Body of pancreas (tissue), 4 donors: Measurements from ENCODE around the gene TRIM52. TPM values are rescaled to one million over a fixed set of nuclear protein-coding genes. Genes with fewer than 3 reads are reported as not detected.

Source experiments
- ATAC-seq: fragments of 150-250 bp; one replicate; pipeline ENCODE4 v1.9.1; 2016
- DNase-seq, 4 donors: peaks; one replicate each; pipeline ENCODE4 v3.0.0-alpha.2; 2019
- H3K27ac ChIP-seq, 4 donors: fragments of 200-600 bp; sonication (generic); 1 replicate in 3 of 4; 2 replicates in 1 of 4; pipeline versions ENCODE4 v1.5.1 to v1.6.1; 2016 to 2019; ENCODE audit warnings: mild to moderate bottlenecking in 1 of 4, mixed read lengths in 1 of 4, moderate library complexity in 1 of 4
- H3K27me3 ChIP-seq, 2 donors: fragments of 200-600 bp; sonication (generic); one replicate each; pipeline ENCODE4 v1.6.0; 2016; ENCODE audit warnings: mild to moderate bottlenecking in 1 of 2
- H3K36me3 ChIP-seq, 2 donors: fragments of 200-600 bp; sonication (generic); replicated peaks in 1 of 2; 2 replicates each; pipeline ENCODE4 v1.5.1; 2016; ENCODE audit warnings: low read depth in 2 of 2; ENCODE audit not compliant: insufficient read depth in 1 of 2
- H3K4me1 ChIP-seq: fragments of 200-600 bp; sonication (generic); one replicate; pipeline ENCODE4 v1.6.0; 2016
- H3K4me3 ChIP-seq, 2 donors: fragments of 200-600 bp; sonication (generic); 1 replicate in 1 of 2; 2 replicates in 1 of 2; pipeline ENCODE4 v1.5.1; 2016 to 2019
- H3K9me3 ChIP-seq, 3 donors: fragments of 200-600 bp; sonication (generic); 1 replicate in 2 of 3; 2 replicates in 1 of 3; pipeline ENCODE4 v1.5.1; 2016
- POLR2A ChIP-seq, 3 donors: fragments of 450-650 bp; IDR thresholded peaks; one replicate each; pipeline ENCODE4 v1.6.1; 2016; ENCODE audit warnings: antibody characterized with exemption in 3 of 3, mild to moderate bottlenecking in 2 of 3
- WGBS, 2 donors: methylation state at CpG; one replicate each; pipeline ENCODE4 v1.1.5; 2017; 5-methylcytosine and 5-hydroxymethylcytosine counted together
- intact Hi-C: fragments of 100-400 bp; cut with DNase I; formaldehyde crosslinking; loops from one replicate; pipeline ENCODE4 v1.15.1; 2023
- total RNA-seq, 2 donors: library from RNA; depleted of rRNA; stranded (reverse); fragments of >200 nt; gene quantifications; one replicate each; pipeline ENCODE4 v1.1.0, GENCODE V29; 2016
- TF ChIP-seq, protein P1 (sequence below), 7 experiments: fragments of 450-650 bp in 4 of 7; fragments of 200-600 bp in 3 of 7; sonication (generic) in 3 of 7; IDR thresholded peaks; one replicate each; pipeline ENCODE4 v1.5.1; 2016 to 2019; ENCODE audit warnings: antibody characterized with exemption in 7 of 7

The TRIM52 gene
- total RNA-seq, 2 donors from 2014 or later = 16.9 to 26.0 TPM

DNA sequence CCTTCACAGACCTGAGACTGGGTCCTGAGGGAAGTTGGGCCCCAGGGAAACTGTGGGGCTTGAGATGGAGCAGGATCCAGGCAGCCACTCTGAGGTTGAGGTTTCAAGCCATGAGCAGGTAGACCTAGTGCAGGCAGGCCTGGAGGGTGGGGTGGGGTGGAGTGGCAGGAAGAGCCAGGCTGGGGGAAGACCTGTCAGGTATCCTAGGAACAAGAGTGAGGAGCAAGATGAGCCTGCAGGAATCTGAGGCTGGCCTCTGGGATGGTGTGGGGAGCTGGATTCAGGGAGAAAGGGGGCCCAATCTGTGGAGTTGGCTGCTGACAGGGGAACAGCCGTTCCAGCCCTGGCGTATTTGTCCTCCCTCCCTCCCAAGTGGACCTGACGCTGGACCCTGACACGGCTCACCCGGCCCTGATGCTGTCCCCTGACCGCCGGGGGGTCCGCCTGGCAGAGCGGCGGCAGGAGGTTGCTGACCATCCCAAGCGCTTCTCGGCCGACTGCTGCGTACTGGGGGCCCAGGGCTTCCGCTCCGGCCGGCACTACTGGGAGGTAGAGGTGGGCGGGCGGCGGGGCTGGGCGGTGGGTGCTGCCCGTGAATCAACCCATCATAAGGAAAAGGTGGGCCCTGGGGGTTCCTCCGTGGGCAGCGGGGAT is 27.0 kb downstream of the TRIM52 start:
- H3K4me1 ChIP-seq = peaks cover 2% of the 10 kb centered on the region
- WGBS, 2 donors = 93% methylated on average over 23 of the region's 24 CpGs; no CpG with 5 or more reads in 1 of the 2 donors
- no peaks in the 10 kb centered on the region for H3K27me3 ChIP-seq
- no peak for DNase-seq
- intact Hi-C loops = no loop called here
- H3K36me3 ChIP-seq = peaks cover 11 to 36% of the 10 kb centered on the region in 2 donors
- no peak for ATAC-seq
- TF ChIP-seq, protein P1, sequence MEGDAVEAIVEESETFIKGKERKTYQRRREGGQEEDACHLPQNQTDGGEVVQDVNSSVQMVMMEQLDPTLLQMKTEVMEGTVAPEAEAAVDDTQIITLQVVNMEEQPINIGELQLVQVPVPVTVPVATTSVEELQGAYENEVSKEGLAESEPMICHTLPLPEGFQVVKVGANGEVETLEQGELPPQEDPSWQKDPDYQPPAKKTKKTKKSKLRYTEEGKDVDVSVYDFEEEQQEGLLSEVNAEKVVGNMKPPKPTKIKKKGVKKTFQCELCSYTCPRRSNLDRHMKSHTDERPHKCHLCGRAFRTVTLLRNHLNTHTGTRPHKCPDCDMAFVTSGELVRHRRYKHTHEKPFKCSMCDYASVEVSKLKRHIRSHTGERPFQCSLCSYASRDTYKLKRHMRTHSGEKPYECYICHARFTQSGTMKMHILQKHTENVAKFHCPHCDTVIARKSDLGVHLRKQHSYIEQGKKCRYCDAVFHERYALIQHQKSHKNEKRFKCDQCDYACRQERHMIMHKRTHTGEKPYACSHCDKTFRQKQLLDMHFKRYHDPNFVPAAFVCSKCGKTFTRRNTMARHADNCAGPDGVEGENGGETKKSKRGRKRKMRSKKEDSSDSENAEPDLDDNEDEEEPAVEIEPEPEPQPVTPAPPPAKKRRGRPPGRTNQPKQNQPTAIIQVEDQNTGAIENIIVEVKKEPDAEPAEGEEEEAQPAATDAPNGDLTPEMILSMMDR (IDR thresholded peaks at IDR 0.05) = no peak
- no peak for TF ChIP-seq POLR2A (IDR thresholded peaks at IDR 0.05)
- H3K27ac ChIP-seq = no peak overlapping the region
- no peak overlapping the region for H3K4me3 ChIP-seq
- no peaks in the 10 kb centered on the region for H3K9me3 ChIP-seq

DNA sequence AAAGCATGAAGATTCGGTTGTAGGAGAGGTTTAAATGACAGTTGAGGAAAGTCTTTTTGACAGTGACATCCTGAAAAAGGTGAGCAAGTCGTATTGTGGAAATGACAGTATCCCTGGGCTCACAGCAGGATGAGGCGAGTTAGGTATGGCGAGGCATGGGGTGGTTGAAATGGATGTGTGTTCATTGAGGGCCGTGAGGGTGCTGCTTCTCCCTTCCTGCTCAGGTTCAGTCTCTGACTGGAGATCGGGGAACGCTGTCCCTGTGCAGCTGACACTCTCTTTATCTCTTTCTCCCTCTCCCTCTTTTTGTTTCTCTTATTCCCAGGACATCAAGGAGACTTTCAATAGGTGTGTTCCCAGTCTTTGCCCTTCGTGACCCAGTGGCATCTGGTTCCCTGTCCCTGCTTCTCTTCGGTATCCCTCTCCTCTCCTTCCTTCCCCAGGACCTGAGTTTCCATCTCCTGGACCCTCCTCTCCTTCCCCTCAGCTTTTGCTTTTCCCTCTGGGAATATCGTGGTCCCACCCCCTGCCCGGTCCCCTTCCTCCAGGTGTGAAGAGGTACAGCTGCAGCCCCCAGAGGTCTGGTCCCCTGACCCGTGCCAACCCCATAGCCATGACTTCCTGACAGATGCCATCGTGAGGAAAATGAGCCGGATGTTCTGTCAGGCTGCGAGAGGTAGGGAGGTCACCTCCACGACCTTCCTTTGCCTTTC is 27.7 kb downstream of the TRIM52 start:
- intact Hi-C loops = no loop called here
- WGBS, 2 donors = 72 to 73% methylated on average over 16 of the region's 16 CpGs
- TF ChIP-seq POLR2A (IDR thresholded peaks at IDR 0.05) = no peak
- TF ChIP-seq, protein P1 (IDR thresholded peaks at IDR 0.05) = no peak
- H3K4me3 ChIP-seq = no peak overlapping the region
- DNase-seq = no peak
- H3K36me3 ChIP-seq = peaks cover 4 to 31% of the 10 kb centered on the region in 2 donors
- no peak for ATAC-seq
- H3K27ac ChIP-seq = no peak overlapping the region
- no peaks in the 10 kb centered on the region for H3K4me1 ChIP-seq
- no peaks in the 10 kb centered on the region for H3K9me3 ChIP-seq
- H3K27me3 ChIP-seq = no peaks in the 10 kb centered on the region

DNA sequence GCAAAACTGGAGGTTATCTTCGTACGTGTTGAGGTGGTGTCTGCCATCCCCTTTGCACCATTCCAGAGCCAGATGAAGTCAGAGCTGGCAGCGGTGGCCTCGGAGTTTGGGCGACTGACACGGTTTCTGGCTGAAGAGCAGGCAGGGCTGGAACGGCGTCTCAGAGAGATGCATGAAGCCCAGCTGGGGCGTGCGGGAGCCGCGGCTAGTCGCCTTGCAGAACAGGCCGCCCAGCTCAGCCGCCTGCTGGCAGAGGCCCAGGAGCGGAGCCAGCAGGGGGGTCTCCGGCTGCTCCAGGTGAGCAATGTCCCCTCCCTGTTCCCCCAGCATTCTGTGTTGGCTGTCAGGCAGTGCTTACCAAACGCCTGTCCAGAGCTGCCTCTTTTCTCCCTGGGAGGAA is 28.4 kb downstream of the TRIM52 start:
- H3K36me3 ChIP-seq = peaks cover 0 to 25% of the 10 kb centered on the region in 2 donors
- WGBS, 2 donors = 87 to 88% methylated on average over 17 of the region's 18 CpGs
- intact Hi-C loops = no loop called here

DNA sequence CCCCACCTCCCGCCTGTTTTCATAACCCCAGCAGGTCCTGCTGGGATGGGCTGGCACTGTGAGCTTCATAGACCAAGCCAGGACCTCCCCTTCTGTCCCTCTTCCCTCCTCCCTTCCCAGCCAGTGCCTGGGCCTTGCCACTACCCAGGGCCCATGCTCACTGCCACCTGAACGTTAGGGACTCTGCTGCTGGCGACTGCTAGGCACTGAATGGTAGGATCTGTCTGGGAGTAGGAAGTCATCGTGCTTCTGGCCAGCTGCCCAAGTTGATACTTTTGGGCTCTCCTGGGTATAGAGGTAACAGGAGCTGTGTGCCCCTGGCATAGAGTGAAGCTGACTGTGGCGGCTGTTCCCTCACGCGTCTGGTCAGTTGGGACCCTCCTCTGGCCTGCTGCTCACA is 29.5 kb downstream of the TRIM52 start:
- intact Hi-C loops = no loop called here

More for the DNA sequence above, 28.4 kb downstream of the TRIM52 start:
- Histone ChIP-seq H3K27me3 (no peaks in the 10 kb centered on the region), H3K9me3 (no peaks in the 10 kb centered on the region), H3K4me3 (no peak overlapping the region), H3K4me1 (no peaks in the 10 kb centered on the region), H3K27ac (no peak overlapping the region)
- DNase-seq (no peak), ATAC-seq (no peak)
- TF ChIP-seq, protein P1 (IDR thresholded peaks at IDR 0.05) = no peak
- TF ChIP-seq POLR2A (IDR thresholded peaks at IDR 0.05) = no peak

More for the DNA sequence above, 29.5 kb downstream of the TRIM52 start:
- Histone ChIP-seq H3K9me3 (no peaks in the 10 kb centered on the region), H3K4me1 (no peaks in the 10 kb centered on the region), H3K4me3 (no peak overlapping the region), H3K27me3 (no peaks in the 10 kb centered on the region), H3K36me3 (peaks cover 0 to 13% of the 10 kb centered on the region in 2 donors), H3K27ac (no peak overlapping the region)
- WGBS, 2 donors = 71 to 83% methylated on average over 7 of the region's 7 CpGs
- no peak for TF ChIP-seq POLR2A (IDR thresholded peaks at IDR 0.05)
- TF ChIP-seq, protein P1 (IDR thresholded peaks at IDR 0.05) = no peak
- ATAC-seq (no peak), DNase-seq (no peak)
